Smooth muscle cell (in vitro differentiated cells): ENCODE data around the gene TJP1. TPM values are rescaled to one million over a fixed set of nuclear protein-coding genes. Genes with fewer than 3 reads are reported as not detected.

Source experiments
- DNase-seq: peaks from one replicate; lab custom pipeline; 2025; ENCODE audit not compliant: unreplicated experiment; lab: John Stamatoyannopoulos, UW
- H2AFZ ChIP-seq: fragments of 200-600 bp; sonication (generic); 2 replicates; pipeline ENCODE4 v1.6.0; 2016; ENCODE audit warnings: antibody characterized with exemption, low read depth, mild to moderate bottlenecking
- H3F3A ChIP-seq: fragments of 200-600 bp; sonication (generic); 2 replicates; pipeline ENCODE4 v1.6.0; 2017; ENCODE audit warnings: antibody characterized with exemption, low read depth
- H3K27ac ChIP-seq: fragments of 200-600 bp; sonication (generic); 2 replicates; pipeline ENCODE4 v1.5.1; 2016; ENCODE audit warnings: low read depth, mild to moderate bottlenecking
- H3K27me3 ChIP-seq: fragments of 200-600 bp; sonication (generic); 2 replicates; pipeline ENCODE4 v1.6.1; 2016; ENCODE audit warnings: low read depth, mild to moderate bottlenecking
- H3K36me3 ChIP-seq: fragments of 200-600 bp; sonication (generic); 2 replicates; pipeline ENCODE4 v1.5.1; 2016; ENCODE audit warnings: low read depth
- H3K4me1 ChIP-seq: fragments of 200-600 bp; sonication (generic); 2 replicates; pipeline ENCODE4 v1.5.1; 2016; ENCODE audit warnings: low read depth
- H3K4me2 ChIP-seq: fragments of 200-600 bp; sonication (generic); 2 replicates; pipeline ENCODE4 v1.6.0; 2016; ENCODE audit warnings: mild to moderate bottlenecking
- H3K4me3 ChIP-seq: fragments of 200-600 bp; sonication (generic); 2 replicates; pipeline ENCODE4 v1.5.1; 2016; ENCODE audit warnings: mild to moderate bottlenecking
- H3K79me2 ChIP-seq: fragments of 200-600 bp; sonication (generic); 2 replicates; pipeline ENCODE4 v1.6.0; 2016; ENCODE audit warnings: low read depth, mild to moderate bottlenecking
- H3K9ac ChIP-seq: fragments of 200-600 bp; sonication (generic); 2 replicates; pipeline ENCODE4 v1.6.0; 2016; ENCODE audit warnings: low read depth
- H3K9me3 ChIP-seq: fragments of 200-600 bp; sonication (generic); replicated peaks from 2 replicates; pipeline ENCODE4 v1.5.1; 2016; ENCODE audit warnings: low read depth
- H4K20me1 ChIP-seq: fragments of 200-600 bp; sonication (generic); 2 replicates; pipeline ENCODE4 v1.6.0; 2016; ENCODE audit warnings: low read depth
- CTCF ChIP-seq: fragments of 200-600 bp; sonication (generic); IDR thresholded peaks from 2 replicates; pipeline ENCODE4 v1.5.1; 2017; ENCODE audit warnings: borderline replicate concordance, mild to moderate bottlenecking, antibody characterized with exemption; ENCODE audit not compliant: insufficient read depth, poor library complexity, severe bottlenecking
- WGBS: methylation state at CpG from one replicate; pipeline ENCODE4 v1.1.7; 2016; ENCODE audit warnings: low lambda C conversion rate; 5-methylcytosine and 5-hydroxymethylcytosine counted together
- polyA plus RNA-seq: library from polyadenylated mRNA; unstranded; fragments of >200 nt; fragmentation: Nextera tagmentation; extraction: Ambion mirVana; gene quantifications from 2 replicates; pipeline ENCODE4 v1.2.1, GENCODE V29; 2016
- total RNA-seq: library from RNA; depleted of rRNA; stranded (reverse); fragments of >200 nt; gene quantifications from 2 replicates; pipeline ENCODE4 v1.2.3, GENCODE V29; 2014

TJP1 gene
- total and polyA plus RNA-seq, 2 experiments from 2014 or later = 28.4 to 73.1 TPM

- peaks cover 5% of the 10 kb centered on the region for H3F3A ChIP-seq
- no peak for DNase-seq
- H3K27me3 ChIP-seq = no peaks in the 10 kb centered on the region
- H3K9ac ChIP-seq = no peak overlapping the region
- peaks cover 95% of the 10 kb centered on the region for H3K79me2 ChIP-seq
- no peak overlapping the region for H3K4me3 ChIP-seq
- peaks cover 4% of the 10 kb centered on the region for H3K36me3 ChIP-seq
- WGBS = 57% methylated on average over 1 of the region's 1 CpG
- no peak overlapping the region for H3K4me2 ChIP-seq
- peaks cover 18% of the 10 kb centered on the region for H3K4me1 ChIP-seq
- peaks cover 87% of the 10 kb centered on the region for H4K20me1 ChIP-seq
- H2AFZ ChIP-seq = no peak overlapping the region
- no peaks in the 10 kb centered on the region for H3K9me3 ChIP-seq
- H3K27ac ChIP-seq = no peak overlapping the region
- no peak for TF ChIP-seq CTCF
These were observed 19.9 kb downstream of the TJP1 start for GRCh38 chr15:29802411-29802810.

GRCh38 chr15:29800491-29801366, 21.5 kb downstream of the TJP1 start:
- no peak overlapping the region for H2AFZ ChIP-seq
- H3K36me3 ChIP-seq = peaks cover 10% of the 10 kb centered on the region
- H3K4me1 ChIP-seq = peaks cover 18% of the 10 kb centered on the region
- H3K9ac ChIP-seq = no peak overlapping the region
- H4K20me1 ChIP-seq = peaks cover 84% of the 10 kb centered on the region
- H3K9me3 ChIP-seq = no peaks in the 10 kb centered on the region
- peaks cover 2% of the 10 kb centered on the region for H3F3A ChIP-seq
- H3K27ac ChIP-seq = no peak overlapping the region
- no peak for TF ChIP-seq CTCF
- 74% methylated on average over 7 of the region's 7 CpGs for WGBS
- H3K79me2 ChIP-seq = peaks cover 94% of the 10 kb centered on the region
- no peak for DNase-seq
- H3K4me3 ChIP-seq = peak overlapping the region; percentile 5
- H3K4me2 ChIP-seq = peak overlapping the region; percentile 16
- H3K27me3 ChIP-seq = no peaks in the 10 kb centered on the region

- H3K36me3 ChIP-seq = peaks cover 12% of the 10 kb centered on the region
- no peaks in the 10 kb centered on the region for H3K9me3 ChIP-seq
- 95% methylated on average over 3 of the region's 3 CpGs for WGBS
- peaks cover 93% of the 10 kb centered on the region for H3K79me2 ChIP-seq
- TF ChIP-seq CTCF = no peak
- peaks cover 14% of the 10 kb centered on the region for H3K4me1 ChIP-seq
- H3K4me3 ChIP-seq = no peak overlapping the region
- no peaks in the 10 kb centered on the region for H3F3A ChIP-seq
- H3K27me3 ChIP-seq = no peaks in the 10 kb centered on the region
- H4K20me1 ChIP-seq = peaks cover 83% of the 10 kb centered on the region
- H2AFZ ChIP-seq = no peak overlapping the region
- H3K9ac ChIP-seq = no peak overlapping the region
- no peak overlapping the region for H3K4me2 ChIP-seq
- no peak for DNase-seq
- no peak overlapping the region for H3K27ac ChIP-seq
These were observed 22.4 kb downstream of the TJP1 start for GRCh38 chr15:29799859-29800258.

- H3K27ac ChIP-seq = peak overlapping the region; percentile 9
- H3K9ac ChIP-seq = no peak overlapping the region
- H3K9me3 ChIP-seq = peaks cover 7% of the 10 kb centered on the region
- H3K36me3 ChIP-seq = peaks cover 17% of the 10 kb centered on the region
- peaks cover 7% of the 10 kb centered on the region for H3K4me1 ChIP-seq
- H3K4me2 ChIP-seq = no peak overlapping the region
- H3K79me2 ChIP-seq = peaks cover 77% of the 10 kb centered on the region
- no peak overlapping the region for H2AFZ ChIP-seq
- no peaks in the 10 kb centered on the region for H3K27me3 ChIP-seq
- DNase-seq = no peak
- no peak overlapping the region for H3K4me3 ChIP-seq
- H4K20me1 ChIP-seq = peaks cover 54% of the 10 kb centered on the region
- WGBS = 12% methylated on average over 1 of the region's 1 CpG
- peaks cover 9% of the 10 kb centered on the region for H3F3A ChIP-seq
- TF ChIP-seq CTCF = no peak
These were observed 26.7 kb downstream of the TJP1 start for GRCh38 chr15:29795610-29796009.
